ENCODE data around the gene SCAI. TPM values are rescaled to one million over a fixed set of nuclear protein-coding genes. Genes with fewer than 3 reads are reported as not detected.

SCAI gene
- total and polyA plus RNA-seq, 2 of the 4 experiments (the other 2 are of a cell fraction) = 3.6 to 14.5 TPM

DNA sequence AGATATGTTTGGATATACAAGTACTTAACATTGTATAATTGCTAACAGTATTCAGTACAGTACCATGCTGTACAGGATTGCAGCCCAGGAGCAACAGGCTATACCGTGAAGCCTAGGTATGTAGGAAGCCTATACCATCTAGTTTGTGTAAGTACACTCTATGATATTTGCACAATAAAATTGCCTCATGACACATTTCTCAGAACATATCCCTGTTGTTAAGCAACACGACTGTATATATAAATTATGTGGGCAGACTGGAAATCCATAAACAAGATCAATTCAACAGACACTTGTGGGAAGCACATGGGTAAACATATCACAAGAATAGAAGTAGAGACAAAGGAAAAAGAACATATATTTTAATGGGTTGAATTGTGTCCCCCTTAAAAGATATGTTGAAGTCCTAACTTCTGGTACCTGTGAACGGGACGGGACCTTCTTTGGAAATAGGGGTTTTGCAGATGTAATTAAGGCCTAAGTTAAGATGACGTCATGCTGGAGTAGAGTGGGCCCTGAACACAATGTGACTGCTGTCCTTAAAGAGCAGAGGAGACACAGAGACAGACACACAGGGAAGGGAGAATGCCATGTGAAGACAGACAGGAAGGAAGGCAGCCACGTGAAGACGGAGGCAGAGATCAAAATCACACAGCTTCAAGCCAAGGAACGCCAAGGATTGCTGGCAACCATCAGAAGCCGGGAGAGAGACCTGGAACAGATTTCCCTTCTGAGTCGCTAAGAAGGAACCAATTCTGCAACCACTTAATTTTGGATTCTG lies 76.3 kb downstream of the SCAI start:
- Histone ChIP-seq H3K9ac (ENCODE audit: low read depth, low read length) (no peak overlapping the region), H2BK15ac (ENCODE audit: low read depth, low read length) (0 out of 3 replicates have a peak overlapping the region, but pooled peaks have one; percentile 45), H3K56ac (ENCODE audit: extremely low read depth, insufficient read depth, low read length) (no peak overlapping the region), H3K27ac (ENCODE audit: insufficient read depth, low read length) (peak overlapping the region; percentile 32; the same call in 1 of the 2 replicates), H3K36me3 (ENCODE audit: control insufficient read depth, insufficient read depth, low read length) (no peaks in the 10 kb centered on the region), H3K4me3 (ENCODE audit: insufficient read depth, low read depth, low read length) (no peak overlapping the region), H2BK5ac (ENCODE audit: low read depth, low read length, poor library complexity, severe bottlenecking) (peak overlapping the region; percentile 15), H2AK9ac (replicated peaks; ENCODE audit: low read depth, low read length, poor library complexity) (no peak overlapping the region), H3K9me3 (ENCODE audit: control insufficient read depth, insufficient read depth, low read length) (no peaks in the 10 kb centered on the region), H3K14ac (replicated peaks; ENCODE audit: low read depth, low read length) (no peak overlapping the region), H2AK5ac (ENCODE audit: low read depth, low read length) (peak overlapping the region; percentile 85; the same call in 1 of the 2 replicates), H3K4ac (ENCODE audit: low read depth, low read length) (peak overlapping the region; percentile 32), H3K79me1 (ENCODE audit: low read depth in 1 of 2, low read length in 2 of 2) (peaks cover 0 to 3% of the 10 kb centered on the region in 2 experiments; a peak in 1 of 4 replicates), H2BK120ac (ENCODE audit: low read depth, low read length) (no peak overlapping the region), H4K20me1 (ENCODE audit: insufficient read depth, low read length) (no peaks in the 10 kb centered on the region), H4K91ac (ENCODE audit: insufficient read depth, low read depth, low read length) (peak overlapping the region; percentile 43; the same call in 1 of the 2 replicates), H3K27me3 (ENCODE audit: control insufficient read depth, insufficient read depth, low read length) (no peaks in the 10 kb centered on the region), H2BK20ac (ENCODE audit: low read depth, low read length) (no peak overlapping the region), H2AFZ (replicated peaks; ENCODE audit: low read length, poor library complexity) (peak overlapping the region; percentile 59), H3K9me1 (ENCODE audit: insufficient read depth, low read length) (peaks cover 3% of the 10 kb centered on the region), H3K18ac (ENCODE audit: low read depth, low read length) (peak overlapping the region; percentile 55), H4K8ac (ENCODE audit: low read depth in 2 of 2, low read length in 2 of 2) (peak overlapping the region in 1 of 2 experiments; percentile 29; a peak in 2 of 4 replicates), H3K4me2 (ENCODE audit: low read depth, low read length) (peak overlapping the region; percentile 34), H4K5ac (ENCODE audit: low read depth, low read length) (peak overlapping the region; percentile 55; the same call in 1 of the 2 replicates), H3K23ac (ENCODE audit: low read depth, low read length) (peak overlapping the region; percentile 77), H3K4me1 (ENCODE audit: control insufficient read depth, insufficient read depth, low read length) (peaks cover 4% of the 10 kb centered on the region)
- ChIA-PET POLR2A (ENCODE audit: unreplicated experiment) (no interaction called here), CTCF (no interaction called here)
- TF ChIP-seq MXI1 (IDR thresholded peaks at IDR 0.05; ENCODE audit: borderline replicate concordance, low read depth, low read length) (peak; percentile 39; the same call in 1 of the 2 replicates), CEBPB (IDR thresholded peaks at IDR 0.05; ENCODE audit: low read depth, low read length) (peak; percentile 43; the same call in 1 of the 2 replicates), BHLHE40 (IDR thresholded peaks at IDR 0.05; ENCODE audit: low read depth, low read length) (no peak)
- 59% methylated on average over 4 of the region's 10 CpGs; no CpG with 5 or more reads in 1 of the 2 experiments for WGBS, 2 experiments (ENCODE audit: extremely low coverage in 2 of 2, insufficient read length in 1 of 2)
- intact Hi-C loops (cut with micrococcal nuclease) (no loop called here), in situ Hi-C loops (cut with MboI; ENCODE audit: low sequenced_read_pairs) (no loop called here), dilution Hi-C loops (cut with HindIII; ENCODE audit: low sequenced_read_pairs, unreplicated experiment) (no loop called here)
- ATAC-seq (ENCODE audit: low read depth) = peak; percentile 64
- no TSS peak for BruUV-seq (replicated peaks)
- DNase-seq = peak; percentile 47
